ENCODE data around the gene FXN. TPM values are rescaled to one million over a fixed set of nuclear protein-coding genes. Genes with fewer than 3 reads are reported as not detected.

Gene FXN
- total RNA-seq, 1 donor from 2014 or later = 22.7 TPM

DNA sequence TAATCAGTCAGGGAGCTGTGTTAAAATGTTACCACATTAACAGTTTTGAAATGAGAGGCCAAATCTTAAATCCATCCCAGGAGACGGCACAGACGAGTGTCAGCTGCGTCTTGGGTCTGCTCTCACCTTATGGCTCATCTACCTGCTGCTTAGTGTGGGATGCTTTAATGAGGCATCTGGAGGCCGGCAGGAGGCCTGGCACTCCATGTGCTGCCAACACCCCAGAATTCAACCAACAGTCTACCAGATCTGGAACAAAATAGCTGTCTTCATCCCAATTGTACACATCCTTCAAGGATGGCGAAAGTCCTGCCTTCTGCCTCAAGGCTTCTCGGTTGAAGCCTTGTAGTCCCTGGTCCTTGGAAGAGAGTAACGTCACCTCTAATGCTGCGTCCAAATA, 33.6 kb upstream of the FXN start:
- H3K4me2 ChIP-seq (ENCODE audit: low read length) = no peak overlapping the region
- Mint-ChIP-seq H3K4me1 (ENCODE audit: low read depth, unreplicated experiment) (peaks cover 4% of the 10 kb centered on the region), H3K4me3 (ENCODE audit: unreplicated experiment) (no peak overlapping the region), H3K27ac (ENCODE audit: unreplicated experiment) (no peak overlapping the region), H3K27me3 (ENCODE audit: low read depth, unreplicated experiment) (peaks cover 14% of the 10 kb centered on the region), H3K9me3 (ENCODE audit: unreplicated experiment) (no peaks in the 10 kb centered on the region), H3K36me3 (ENCODE audit: low read depth, unreplicated experiment) (no peaks in the 10 kb centered on the region)
- H3K4me1 ChIP-seq (ENCODE audit: insufficient read depth, low read length) = no peaks in the 10 kb centered on the region
- no peak overlapping the region for H2AFZ ChIP-seq (ENCODE audit: low read depth, low read length)
- TF ChIP-seq, protein P1, sequence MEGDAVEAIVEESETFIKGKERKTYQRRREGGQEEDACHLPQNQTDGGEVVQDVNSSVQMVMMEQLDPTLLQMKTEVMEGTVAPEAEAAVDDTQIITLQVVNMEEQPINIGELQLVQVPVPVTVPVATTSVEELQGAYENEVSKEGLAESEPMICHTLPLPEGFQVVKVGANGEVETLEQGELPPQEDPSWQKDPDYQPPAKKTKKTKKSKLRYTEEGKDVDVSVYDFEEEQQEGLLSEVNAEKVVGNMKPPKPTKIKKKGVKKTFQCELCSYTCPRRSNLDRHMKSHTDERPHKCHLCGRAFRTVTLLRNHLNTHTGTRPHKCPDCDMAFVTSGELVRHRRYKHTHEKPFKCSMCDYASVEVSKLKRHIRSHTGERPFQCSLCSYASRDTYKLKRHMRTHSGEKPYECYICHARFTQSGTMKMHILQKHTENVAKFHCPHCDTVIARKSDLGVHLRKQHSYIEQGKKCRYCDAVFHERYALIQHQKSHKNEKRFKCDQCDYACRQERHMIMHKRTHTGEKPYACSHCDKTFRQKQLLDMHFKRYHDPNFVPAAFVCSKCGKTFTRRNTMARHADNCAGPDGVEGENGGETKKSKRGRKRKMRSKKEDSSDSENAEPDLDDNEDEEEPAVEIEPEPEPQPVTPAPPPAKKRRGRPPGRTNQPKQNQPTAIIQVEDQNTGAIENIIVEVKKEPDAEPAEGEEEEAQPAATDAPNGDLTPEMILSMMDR (IDR thresholded peaks at IDR 0.05; ENCODE audit: insufficient read depth, low read depth, low read length) = no peak
- TF ChIP-seq EZH2 (IDR thresholded peaks at IDR 0.05; ENCODE audit: insufficient read depth, low read length) = no peak
- H3K27ac ChIP-seq (ENCODE audit: low read depth, low read length) = no peak overlapping the region
- H4K20me1 ChIP-seq (ENCODE audit: insufficient read depth, low read length) = no peaks in the 10 kb centered on the region
- H3K36me3 ChIP-seq (ENCODE audit: insufficient read depth, low read length) = no peaks in the 10 kb centered on the region
- H3K27me3 ChIP-seq (ENCODE audit: insufficient read depth, low read length) = peaks cover 3% of the 10 kb centered on the region
- H3K9me3 ChIP-seq (ENCODE audit: insufficient read depth, low read depth, low read length) = no peaks in the 10 kb centered on the region
- H3K79me2 ChIP-seq (ENCODE audit: insufficient read depth, low read length) = no peaks in the 10 kb centered on the region
- no peak for FAIRE-seq
- H3K9ac ChIP-seq (ENCODE audit: low read length) = no peak overlapping the region
- DNase-seq (ENCODE audit: low read depth) = no peak
- no peak overlapping the region for H3K4me3 ChIP-seq (ENCODE audit: insufficient read depth, low read depth, low read length)

DNA sequence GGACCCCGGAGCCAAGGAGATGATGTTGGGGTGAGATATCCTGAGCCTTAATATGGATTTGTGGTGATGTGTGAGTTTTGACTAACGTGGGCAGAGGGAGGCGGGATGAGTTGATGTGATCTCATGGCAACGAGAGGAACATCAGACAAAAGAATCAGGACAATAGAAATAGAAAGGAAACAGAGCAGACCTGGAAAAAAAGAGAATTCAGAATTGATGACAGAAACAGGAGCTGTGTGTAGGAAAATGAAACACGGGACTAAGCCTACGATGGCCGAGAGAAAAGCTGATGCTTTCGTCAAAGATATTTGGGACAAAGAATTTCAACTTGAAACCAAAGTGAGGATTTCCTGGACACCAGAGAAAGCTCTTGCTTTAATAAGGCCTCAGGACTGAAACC, 32.5 kb upstream of the FXN start:
- no peak overlapping the region for H3K4me3 Mint-ChIP-seq (ENCODE audit: unreplicated experiment)
- DNase-seq (ENCODE audit: low read depth) (no peak), FAIRE-seq (no peak)
- Histone ChIP-seq H3K27me3 (ENCODE audit: insufficient read depth, low read length) (no peaks in the 10 kb centered on the region), H3K36me3 (ENCODE audit: insufficient read depth, low read length) (no peaks in the 10 kb centered on the region), H3K79me2 (ENCODE audit: insufficient read depth, low read length) (no peaks in the 10 kb centered on the region), H3K9me3 (ENCODE audit: insufficient read depth, low read depth, low read length) (no peaks in the 10 kb centered on the region), H3K4me3 (ENCODE audit: insufficient read depth, low read depth, low read length) (no peak overlapping the region), H3K4me2 (ENCODE audit: low read length) (no peak overlapping the region), H4K20me1 (ENCODE audit: insufficient read depth, low read length) (no peaks in the 10 kb centered on the region), H2AFZ (ENCODE audit: low read depth, low read length) (no peak overlapping the region), H3K4me1 (ENCODE audit: insufficient read depth, low read length) (no peaks in the 10 kb centered on the region), H3K9ac (ENCODE audit: low read length) (no peak overlapping the region), H3K27ac (ENCODE audit: low read depth, low read length) (no peak overlapping the region)
- TF ChIP-seq, protein P1 (IDR thresholded peaks at IDR 0.05; ENCODE audit: insufficient read depth, low read depth, low read length) = no peak
- TF ChIP-seq EZH2 (IDR thresholded peaks at IDR 0.05; ENCODE audit: insufficient read depth, low read length) = no peak
- H3K27me3 Mint-ChIP-seq (ENCODE audit: low read depth, unreplicated experiment) = peaks cover 14% of the 10 kb centered on the region
- H3K36me3 Mint-ChIP-seq (ENCODE audit: low read depth, unreplicated experiment) = no peaks in the 10 kb centered on the region
- peaks cover 4% of the 10 kb centered on the region for H3K4me1 Mint-ChIP-seq (ENCODE audit: low read depth, unreplicated experiment)
- no peaks in the 10 kb centered on the region for H3K9me3 Mint-ChIP-seq (ENCODE audit: unreplicated experiment)
- H3K27ac Mint-ChIP-seq (ENCODE audit: unreplicated experiment) = no peak overlapping the region

- no peaks in the 10 kb centered on the region for H4K20me1 ChIP-seq (ENCODE audit: insufficient read depth, low read length)
- H3K9ac ChIP-seq (ENCODE audit: low read length) = no peak overlapping the region
- Mint-ChIP-seq H3K27ac (ENCODE audit: unreplicated experiment) (no peak overlapping the region), H3K4me1 (ENCODE audit: low read depth, unreplicated experiment) (no peaks in the 10 kb centered on the region), H3K4me3 (ENCODE audit: unreplicated experiment) (no peak overlapping the region), H3K9me3 (ENCODE audit: unreplicated experiment) (no peaks in the 10 kb centered on the region), H3K36me3 (ENCODE audit: low read depth, unreplicated experiment) (no peaks in the 10 kb centered on the region), H3K27me3 (ENCODE audit: low read depth, unreplicated experiment) (peaks cover 12% of the 10 kb centered on the region)
- FAIRE-seq = no peak
- no peaks in the 10 kb centered on the region for H3K27me3 ChIP-seq (ENCODE audit: insufficient read depth, low read length)
- no peaks in the 10 kb centered on the region for H3K9me3 ChIP-seq (ENCODE audit: insufficient read depth, low read depth, low read length)
- H3K36me3 ChIP-seq (ENCODE audit: insufficient read depth, low read length) = no peaks in the 10 kb centered on the region
- no peaks in the 10 kb centered on the region for H3K4me1 ChIP-seq (ENCODE audit: insufficient read depth, low read length)
- TF ChIP-seq, protein P1 (IDR thresholded peaks at IDR 0.05; ENCODE audit: insufficient read depth, low read depth, low read length) = no peak
- TF ChIP-seq EZH2 (IDR thresholded peaks at IDR 0.05; ENCODE audit: insufficient read depth, low read length) = no peak
- H3K79me2 ChIP-seq (ENCODE audit: insufficient read depth, low read length) = no peaks in the 10 kb centered on the region
- no peak overlapping the region for H3K27ac ChIP-seq (ENCODE audit: low read depth, low read length)
- H3K4me3 ChIP-seq (ENCODE audit: insufficient read depth, low read depth, low read length) = no peak overlapping the region
- no peak for DNase-seq (ENCODE audit: low read depth)
- no peak overlapping the region for H3K4me2 ChIP-seq (ENCODE audit: low read length)
- no peak overlapping the region for H2AFZ ChIP-seq (ENCODE audit: low read depth, low read length)
These were observed 30.7 kb upstream of the FXN start for GRCh38 chr9:69004836-69005235.
